K562 (cell line): Measurements from ENCODE around the gene MAPKAPK2. TPM values are rescaled to one million over a fixed set of nuclear protein-coding genes. Genes with fewer than 3 reads are reported as not detected.
A peak's percentile ranks its signal among the peaks of the same experiment; 100 is the strongest.

Experiments used
- BACH1 ChIP-seq: fragments of 200-800 bp; sonication (Bioruptor generic); IDR thresholded peaks from 2 replicates; pipeline ENCODE4 v1.6.1; 2016; ENCODE audit warnings: missing genetic modification characterization, missing compliant biosample characterization
- DACH1 ChIP-seq: fragments of 450-650 bp; IDR thresholded peaks from 2 replicates; pipeline ENCODE4 v1.6.1; 2018; ENCODE audit not compliant: partially characterized antibody
- DPF2 ChIP-seq: fragments of 450-650 bp; IDR thresholded peaks from 2 replicates; pipeline ENCODE4 v1.6.1; 2016
- ETV6 ChIP-seq, 3 experiments: fragments of 150-350 bp in 1 of 3; sonication (generic) in 1 of 3; formaldehyde crosslinking in 1 of 3; IDR thresholded peaks; 2 replicates each; pipeline versions ENCODE4 v1.6.1 to v1.8.0; 2014 to 2022; ENCODE audit warnings: borderline replicate concordance in 2 of 3, low read depth in 2 of 3, antibody characterized with exemption in 1 of 3, low read length in 1 of 3, mild to moderate bottlenecking in 1 of 3, missing genetic modification reagents in 1 of 3
- HDAC2 ChIP-seq: fragments of 450-650 bp; IDR thresholded peaks from 2 replicates; pipeline ENCODE4 v1.6.1; 2016; ENCODE audit warnings: mild to moderate bottlenecking
- MYNN ChIP-seq, 2 experiments: sonication (generic); formaldehyde crosslinking in 1 of 2; IDR thresholded peaks; 2 replicates each; pipeline versions ENCODE4 v1.5.0 to v1.6.1; 2016 to 2020; ENCODE audit warnings: antibody characterized with exemption in 1 of 2, missing genetic modification reagents in 1 of 2
- NFE2 ChIP-seq: IDR thresholded peaks from 2 replicates; pipeline ENCODE4 v1.6.1; 2014; ENCODE audit warnings: antibody characterized with exemption, low read depth
- PHB ChIP-seq: fragments of 250-450 bp; sonication (Bioruptor Pico); IDR thresholded peaks from 2 replicates; pipeline ENCODE4 v1.5.0; 2021
- PHTF2 ChIP-seq: fragments of 250-450 bp; sonication (Bioruptor Pico); IDR thresholded peaks from 2 replicates; pipeline ENCODE4 v1.5.0; 2021; ENCODE audit warnings: mild to moderate bottlenecking
- PTRF ChIP-seq: fragments of 450-650 bp; IDR thresholded peaks from 2 replicates; pipeline ENCODE4 v1.6.1; 2016; ENCODE audit warnings: mild to moderate bottlenecking, missing genetic modification characterization, missing compliant biosample characterization
- RBM22 ChIP-seq: fragments of 200-400 bp; formaldehyde crosslinking; IDR thresholded peaks from 2 replicates; pipeline ENCODE4 v1.6.1; 2018; ENCODE audit warnings: low read length, low read depth; ENCODE audit not compliant: poor library complexity, severe bottlenecking
- SIRT6 ChIP-seq: IDR thresholded peaks from one replicate; pipeline ENCODE4 v1.6.1; 2012; ENCODE audit warnings: low read depth, mild to moderate bottlenecking, control low read depth, inconsistent platforms, low read length, moderate library complexity
- SPI1 ChIP-seq: IDR thresholded peaks from 2 replicates; pipeline ENCODE4 v1.6.1; 2011; ENCODE audit warnings: low read depth, low read length, control low read depth, borderline replicate concordance
- STAG1 ChIP-seq: sonication (generic); formaldehyde crosslinking; IDR thresholded peaks from 2 replicates; pipeline ENCODE4 v1.5.0; 2020; ENCODE audit warnings: missing genetic modification reagents, borderline replicate concordance
- TAF1 ChIP-seq: IDR thresholded peaks from 2 replicates; pipeline ENCODE4 v1.6.1; 2011; ENCODE audit warnings: mild to moderate bottlenecking, low read length, moderate library complexity; ENCODE audit not compliant: insufficient read depth, control insufficient read depth, severe bottlenecking; ENCODE audit errors: extremely low read depth
- WHSC1 ChIP-seq: IDR thresholded peaks from one replicate; pipeline ENCODE4 v1.6.1; 2012; ENCODE audit warnings: low read length, control low read depth, inconsistent platforms
- YY1 ChIP-seq, 3 experiments: IDR thresholded peaks; 2 replicates each; pipeline ENCODE4 v1.6.1; 2011; ENCODE audit warnings: low read length in 2 of 3, mild to moderate bottlenecking in 2 of 3, moderate library complexity in 2 of 3, borderline replicate concordance in 1 of 3, control low read depth in 1 of 3, low read depth in 1 of 3; ENCODE audit not compliant: insufficient read depth in 3 of 3, insufficient replicate concordance in 2 of 3, control insufficient read depth in 1 of 3, insufficient read length in 1 of 3; ENCODE audit errors: extremely low read depth in 1 of 3
- ZNF174 ChIP-seq: fragments of 250-450 bp; sonication (Bioruptor Pico); IDR thresholded peaks from 2 replicates; pipeline ENCODE4 v1.4.0; 2020; ENCODE audit warnings: mild to moderate bottlenecking
- ZNF239 ChIP-seq: fragments of 250-450 bp; sonication (Bioruptor Pico); IDR thresholded peaks from 2 replicates; pipeline ENCODE4 v1.4.0; 2020; ENCODE audit warnings: mild to moderate bottlenecking
- ZNF445 ChIP-seq: fragments of 250-450 bp; sonication (Bioruptor Pico); IDR thresholded peaks from 2 replicates; pipeline ENCODE4 v1.4.0; 2020; ENCODE audit warnings: low read depth, mild to moderate bottlenecking, moderate library complexity
- polyA plus RNA-seq, 8 experiments: library from polyadenylated mRNA; depleted of rRNA in 4 of 8; stranded (reverse) in 5 of 8; unstranded in 3 of 8; fragments of >200 nt; fragmentation: Nextera tagmentation in 2 of 8; fragmentation: Illumina TruSeq in 1 of 8; extraction: Ambion mirVana in 2 of 8; extraction: Trizol in 1 of 8; gene quantifications; 2 replicates each; pipeline versions ENCODE4 v1.2.1 to v1.2.3, GENCODE V29; 2011 to 2014; ENCODE audit warnings: inconsistent platforms in 1 of 8, missing spikeins in 1 of 8
- total RNA-seq, 7 experiments: library from RNA; depleted of rRNA in 6 of 7; stranded (reverse); fragments of >200 nt in 6 of 7; fragmentation: Illumina TruSeq in 2 of 7; extraction: Trizol in 2 of 7; gene quantifications; 2 replicates each; pipeline versions ENCODE4 v1.2.1 to v1.2.3, GENCODE V29; 2011 to 2021; ENCODE audit warnings: low replicate concordance in 1 of 7
- TF ChIP-seq, protein P1 (sequence below): sonication (generic); formaldehyde crosslinking; IDR thresholded peaks from 2 replicates; pipeline ENCODE4 v1.8.0; 2022; ENCODE audit warnings: mild to moderate bottlenecking, low read depth, missing genetic modification reagents
- TF ChIP-seq, protein P2 (sequence below): IDR thresholded peaks from 2 replicates; pipeline ENCODE4 v1.6.1; 2012; ENCODE audit warnings: low read depth, low read length, improper control_type of control experiment, borderline replicate concordance
- TF ChIP-seq, protein P3 (sequence below): fragments of 450-650 bp; formaldehyde crosslinking; IDR thresholded peaks from 2 replicates; pipeline ENCODE4 v1.4.0; 2020; ENCODE audit warnings: mild to moderate bottlenecking, mixed read lengths

The MAPKAPK2 gene
- total and polyA plus RNA-seq, 9 of the 15 experiments (the other 6 are each of a cell fraction or from before 2014, with no cell fraction given) = 0.63 to 94.2 (median 52.1) TPM

DNA sequence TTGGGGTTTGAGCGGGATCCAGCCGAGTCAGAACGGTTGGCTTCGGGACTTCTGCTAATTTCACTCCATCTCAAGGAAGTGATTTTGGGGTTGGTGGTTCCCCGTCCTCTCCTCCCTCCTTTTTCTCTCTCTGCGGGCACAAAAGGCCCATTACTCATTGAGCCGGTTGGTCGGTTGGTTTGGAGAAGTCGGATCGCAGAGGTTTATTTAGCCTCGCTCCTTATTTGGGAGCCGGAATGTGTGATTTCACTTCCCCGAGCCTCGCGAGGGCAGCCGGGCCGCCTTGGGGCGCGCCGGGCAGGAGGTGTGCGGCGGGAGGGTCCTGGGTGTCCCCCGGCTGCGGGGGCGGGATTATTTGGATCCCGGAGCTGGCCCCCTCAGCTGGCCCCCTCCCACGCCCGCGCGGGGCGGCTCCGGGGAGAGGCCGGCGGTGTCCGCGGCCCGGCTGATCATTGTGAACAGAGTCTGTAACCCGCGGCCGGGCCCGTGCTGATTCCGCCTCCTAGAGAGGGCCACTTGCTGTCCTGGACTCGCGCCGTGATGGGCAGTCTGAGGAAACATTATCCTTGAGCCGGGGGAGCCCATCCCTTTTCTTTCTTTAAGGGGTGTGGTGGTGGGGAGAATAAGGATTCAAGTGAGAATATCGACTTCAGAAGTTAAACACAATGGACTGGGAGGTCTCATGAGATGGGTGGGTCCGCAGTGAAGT is 1.2 kb downstream of the MAPKAPK2 start (continued):
- TF ChIP-seq ETV6 (IDR thresholded peaks at IDR 0.05; ENCODE audit: borderline replicate concordance in 1 of 2, low read depth in 2 of 2, low read length in 1 of 2) (peak in 1 of 2 experiments; percentile 3; a peak in 1 of 4 replicates), ETV6 (CRISPR knock-in tag; IDR thresholded peaks at IDR 0.05; ENCODE audit: borderline replicate concordance) (no peak), YY1 (IDR thresholded peaks at IDR 0.05; ENCODE audit: borderline replicate concordance in 1 of 3, control insufficient read depth in 1 of 3, extremely low read depth in 1 of 3, insufficient read depth in 3 of 3, insufficient read length in 1 of 3, insufficient replicate concordance in 2 of 3, low read depth in 1 of 3, low read length in 2 of 3) (peak in 1 of 3 experiments; percentile 67), ZNF445 (CRISPR knock-in tag) (no peak), WHSC1 (no peak), BACH1 (tag) (no peak), STAG1 (CRISPR knock-in tag) (no peak), SPI1 (peak; percentile 41; the same call in 1 of the 2 replicates), MYNN (IDR thresholded peaks at IDR 0.05) (no peak), MYNN (CRISPR knock-in tag; IDR thresholded peaks at IDR 0.05) (no peak), SIRT6 (no peak), PTRF (tag) (no peak), NFE2 (no peak), DPF2 (peak; percentile 36; the same call in 1 of the 2 replicates), TAF1 (peak; percentile 22), PHB (CRISPR knock-in tag) (no peak), RBM22 (peak; percentile 48), ZNF174 (CRISPR knock-in tag) (no peak), HDAC2 (0 out of 2 replicates have a peak, but pooled peaks have one; percentile 16), DACH1 (no peak), ZNF239 (CRISPR knock-in tag) (no peak), PHTF2 (CRISPR knock-in tag) (no peak)
- TF ChIP-seq, protein P1, sequence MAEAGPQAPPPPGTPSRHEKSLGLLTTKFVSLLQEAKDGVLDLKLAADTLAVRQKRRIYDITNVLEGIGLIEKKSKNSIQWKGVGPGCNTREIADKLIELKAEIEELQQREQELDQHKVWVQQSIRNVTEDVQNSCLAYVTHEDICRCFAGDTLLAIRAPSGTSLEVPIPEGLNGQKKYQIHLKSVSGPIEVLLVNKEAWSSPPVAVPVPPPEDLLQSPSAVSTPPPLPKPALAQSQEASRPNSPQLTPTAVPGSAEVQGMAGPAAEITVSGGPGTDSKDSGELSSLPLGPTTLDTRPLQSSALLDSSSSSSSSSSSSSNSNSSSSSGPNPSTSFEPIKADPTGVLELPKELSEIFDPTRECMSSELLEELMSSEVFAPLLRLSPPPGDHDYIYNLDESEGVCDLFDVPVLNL = no peak
- TF ChIP-seq, protein P2, sequence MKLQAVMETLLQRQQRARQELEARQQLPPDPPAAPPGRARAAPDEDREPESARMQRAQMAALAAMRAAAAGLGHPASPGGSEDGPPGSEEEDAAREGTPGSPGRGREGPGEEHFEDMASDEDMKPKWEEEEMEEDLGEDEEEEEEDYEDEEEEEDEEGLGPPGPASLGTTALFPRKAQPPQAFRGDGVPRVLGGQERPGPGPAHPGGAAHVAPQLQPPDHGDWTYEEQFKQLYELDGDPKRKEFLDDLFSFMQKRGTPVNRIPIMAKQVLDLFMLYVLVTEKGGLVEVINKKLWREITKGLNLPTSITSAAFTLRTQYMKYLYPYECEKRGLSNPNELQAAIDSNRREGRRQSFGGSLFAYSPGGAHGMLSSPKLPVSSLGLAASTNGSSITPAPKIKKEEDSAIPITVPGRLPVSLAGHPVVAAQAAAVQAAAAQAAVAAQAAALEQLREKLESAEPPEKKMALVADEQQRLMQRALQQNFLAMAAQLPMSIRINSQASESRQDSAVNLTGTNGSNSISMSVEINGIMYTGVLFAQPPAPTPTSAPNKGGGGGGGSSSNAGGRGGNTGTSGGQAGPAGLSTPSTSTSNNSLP = no peak
- TF ChIP-seq, protein P3, sequence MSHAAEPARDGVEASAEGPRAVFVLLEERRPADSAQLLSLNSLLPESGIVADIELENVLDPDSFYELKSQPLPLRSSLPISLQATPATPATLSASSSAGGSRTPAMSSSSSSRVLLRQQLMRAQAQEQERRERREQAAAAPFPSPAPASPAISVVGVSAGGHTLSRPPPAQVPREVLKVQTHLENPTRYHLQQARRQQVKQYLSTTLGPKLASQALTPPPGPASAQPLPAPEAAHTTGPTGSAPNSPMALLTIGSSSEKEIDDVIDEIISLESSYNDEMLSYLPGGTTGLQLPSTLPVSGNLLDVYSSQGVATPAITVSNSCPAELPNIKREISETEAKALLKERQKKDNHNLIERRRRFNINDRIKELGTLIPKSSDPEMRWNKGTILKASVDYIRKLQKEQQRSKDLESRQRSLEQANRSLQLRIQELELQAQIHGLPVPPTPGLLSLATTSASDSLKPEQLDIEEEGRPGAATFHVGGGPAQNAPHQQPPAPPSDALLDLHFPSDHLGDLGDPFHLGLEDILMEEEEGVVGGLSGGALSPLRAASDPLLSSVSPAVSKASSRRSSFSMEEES (CRISPR knock-in tag) = no peak
